Body of pancreas (tissue), 4 donors: ENCODE results near the gene TUSC7.

Experiments used
- CTCF ChIP-seq, 7 experiments: fragments of 450-650 bp in 4 of 7; fragments of 200-600 bp in 3 of 7; sonication (generic) in 3 of 7; IDR thresholded peaks; one replicate each; pipeline ENCODE4 v1.5.1; 2016 to 2019; ENCODE audit warnings: antibody characterized with exemption in 7 of 7
- POLR2A ChIP-seq, 3 donors: fragments of 450-650 bp; IDR thresholded peaks; one replicate each; pipeline ENCODE4 v1.6.1; 2016; ENCODE audit warnings: antibody characterized with exemption in 3 of 3, mild to moderate bottlenecking in 2 of 3

GRCh38 chr3:116741467-116741866, 31.9 kb downstream of the TUSC7 start:
- TF ChIP-seq CTCF (IDR thresholded peaks at IDR 0.05) (no peak), POLR2A (IDR thresholded peaks at IDR 0.05) (no peak)
